Measurements from ENCODE around the gene MDN1. TPM values are rescaled to one million over a fixed set of nuclear protein-coding genes. Genes with fewer than 3 reads are reported as not detected.

MDN1 gene
- total and polyA plus RNA-seq, 2 donors (not counting 1 experiment from before 2014, with no cell fraction given), result 16.5 to 59.5 TPM

DNA sequence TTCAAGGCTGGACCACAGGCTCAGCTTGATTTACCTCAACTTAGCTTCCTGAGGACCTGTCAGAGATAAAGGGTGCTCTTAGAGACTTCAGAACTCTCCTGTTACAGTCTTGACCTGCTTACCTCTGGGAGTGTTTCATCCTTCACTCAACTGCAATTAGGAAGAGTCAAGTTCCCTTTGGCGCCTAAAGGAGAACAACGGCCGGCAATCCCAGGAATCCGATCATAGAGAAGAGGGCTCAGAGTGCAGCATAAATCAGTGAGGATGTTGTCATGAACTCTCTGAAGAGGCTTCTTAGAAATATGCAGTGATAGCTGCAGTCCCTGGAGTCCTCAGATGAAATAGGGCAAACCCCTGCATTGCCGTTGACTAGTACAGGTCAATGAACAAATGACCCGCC is 217.4 kb downstream of the MDN1 start:
- no peak overlapping the region for H3K9ac ChIP-seq (ENCODE audit: low read length)
- CTCF ChIA-PET, result no interaction called here
- 98% methylated on average over 3 of the region's 6 CpGs for WGBS (ENCODE audit: insufficient coverage)
- H3K4me1 ChIP-seq (ENCODE audit: control insufficient read depth in 2 of 2, insufficient read depth in 2 of 2, low read length in 2 of 2), result peaks cover 12% of the 10 kb centered on the region in 2 donors
- H4K20me1 ChIP-seq (ENCODE audit: control insufficient read depth, insufficient read depth, low read length, poor library complexity, severe bottlenecking), result no peaks in the 10 kb centered on the region
- POLR2A ChIA-PET, result no interaction called here
- no peaks in the 10 kb centered on the region for H3K79me2 ChIP-seq (ENCODE audit: control insufficient read depth, insufficient read depth, low read length)
- no peaks in the 10 kb centered on the region for H3K27me3 Mint-ChIP-seq
- H3K27me3 ChIP-seq (replicated peaks in 1 of 4; ENCODE audit: control extremely low read depth in 1 of 4, control insufficient read depth in 3 of 4, insufficient read depth in 4 of 4, low read length in 3 of 4), result no peaks in the 10 kb centered on the region
- H3K4me2 ChIP-seq (replicated peaks; ENCODE audit: low read depth, low read length, poor library complexity, severe bottlenecking), result no peak overlapping the region
- no peak overlapping the region for H3K4me3 ChIP-seq (ENCODE audit: control extremely low read depth in 1 of 5, extremely low read depth in 1 of 5, insufficient read depth in 1 of 5, low read depth in 2 of 5, low read length in 4 of 5)
- ATAC-seq (ENCODE audit: low read depth) (no peak), DNase-seq (no peak)
- peaks cover 2% of the 10 kb centered on the region for H3K9me3 Mint-ChIP-seq (ENCODE audit: insufficient read depth)
- H3K27ac ChIP-seq (ENCODE audit: low read length in 2 of 2), result no peak overlapping the region
- H3K36me3 ChIP-seq (replicated peaks in 1 of 2; ENCODE audit: control extremely low read depth in 1 of 2, control insufficient read depth in 1 of 2, extremely low read depth in 1 of 2, insufficient read depth in 2 of 2, low read length in 1 of 2), result no peaks in the 10 kb centered on the region
- no peak overlapping the region for H3K27ac Mint-ChIP-seq
- intact Hi-C loops (cut with micrococcal nuclease), result no loop called here
- H3K9me3 ChIP-seq (ENCODE audit: control extremely low read depth in 1 of 3, control insufficient read depth in 2 of 3, insufficient read depth in 1 of 3, low read length in 2 of 3), result no peaks in the 10 kb centered on the region
- no peak overlapping the region for H2AFZ ChIP-seq (ENCODE audit: insufficient read depth, low read depth, low read length, poor library complexity, severe bottlenecking)
- TF ChIP-seq, protein P1, sequence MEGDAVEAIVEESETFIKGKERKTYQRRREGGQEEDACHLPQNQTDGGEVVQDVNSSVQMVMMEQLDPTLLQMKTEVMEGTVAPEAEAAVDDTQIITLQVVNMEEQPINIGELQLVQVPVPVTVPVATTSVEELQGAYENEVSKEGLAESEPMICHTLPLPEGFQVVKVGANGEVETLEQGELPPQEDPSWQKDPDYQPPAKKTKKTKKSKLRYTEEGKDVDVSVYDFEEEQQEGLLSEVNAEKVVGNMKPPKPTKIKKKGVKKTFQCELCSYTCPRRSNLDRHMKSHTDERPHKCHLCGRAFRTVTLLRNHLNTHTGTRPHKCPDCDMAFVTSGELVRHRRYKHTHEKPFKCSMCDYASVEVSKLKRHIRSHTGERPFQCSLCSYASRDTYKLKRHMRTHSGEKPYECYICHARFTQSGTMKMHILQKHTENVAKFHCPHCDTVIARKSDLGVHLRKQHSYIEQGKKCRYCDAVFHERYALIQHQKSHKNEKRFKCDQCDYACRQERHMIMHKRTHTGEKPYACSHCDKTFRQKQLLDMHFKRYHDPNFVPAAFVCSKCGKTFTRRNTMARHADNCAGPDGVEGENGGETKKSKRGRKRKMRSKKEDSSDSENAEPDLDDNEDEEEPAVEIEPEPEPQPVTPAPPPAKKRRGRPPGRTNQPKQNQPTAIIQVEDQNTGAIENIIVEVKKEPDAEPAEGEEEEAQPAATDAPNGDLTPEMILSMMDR (IDR thresholded peaks at IDR 0.05), result no peak
- TF ChIP-seq EZH2 (IDR thresholded peaks at IDR 0.05; ENCODE audit: borderline replicate concordance, insufficient read depth, low read depth, low read length, poor library complexity, severe bottlenecking), result no peak
- no peak overlapping the region for H3K4me3 Mint-ChIP-seq
- H3K4me1 Mint-ChIP-seq, result peaks cover 12% of the 10 kb centered on the region

DNA sequence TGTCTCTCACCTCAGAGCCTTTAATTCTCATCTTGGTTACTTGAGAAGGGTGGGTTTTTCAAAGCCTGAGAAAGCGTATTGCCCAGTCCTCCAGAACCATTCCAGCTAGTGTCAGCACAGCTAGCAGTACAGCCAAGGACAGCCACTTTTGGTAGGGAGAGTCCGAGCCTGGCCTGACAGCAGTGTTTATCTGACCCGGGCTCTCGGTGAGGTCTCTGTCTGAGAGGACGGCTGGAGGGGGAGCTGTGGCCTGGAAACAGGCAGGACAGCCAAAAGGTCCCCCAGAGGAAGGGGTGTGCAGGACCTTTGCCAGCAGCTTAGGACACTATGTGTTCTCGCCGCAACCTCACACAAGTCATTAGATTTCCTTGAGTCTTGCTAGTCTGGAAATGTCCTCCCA is 219.9 kb downstream of the MDN1 start:
- Mint-ChIP-seq H3K27ac (no peak overlapping the region), H3K4me3 (no peak overlapping the region), H3K27me3 (no peaks in the 10 kb centered on the region), H3K4me1 (peaks cover 30% of the 10 kb centered on the region), H3K9me3 (ENCODE audit: insufficient read depth) (peaks cover 5% of the 10 kb centered on the region)
- DNase-seq (no peak), ATAC-seq (ENCODE audit: low read depth) (no peak)
- no peak for TF ChIP-seq EZH2 (IDR thresholded peaks at IDR 0.05; ENCODE audit: borderline replicate concordance, insufficient read depth, low read depth, low read length, poor library complexity, severe bottlenecking)
- TF ChIP-seq, protein P1 (IDR thresholded peaks at IDR 0.05), result no peak
- no peak overlapping the region for H3K9ac ChIP-seq (ENCODE audit: low read length)
- no peak overlapping the region for H2AFZ ChIP-seq (ENCODE audit: insufficient read depth, low read depth, low read length, poor library complexity, severe bottlenecking)
- WGBS (ENCODE audit: insufficient coverage), result 97% methylated on average over 6 of the region's 7 CpGs
- no peaks in the 10 kb centered on the region for H4K20me1 ChIP-seq (ENCODE audit: control insufficient read depth, insufficient read depth, low read length, poor library complexity, severe bottlenecking)
- H3K27me3 ChIP-seq (replicated peaks in 1 of 4; ENCODE audit: control extremely low read depth in 1 of 4, control insufficient read depth in 3 of 4, insufficient read depth in 4 of 4, low read length in 3 of 4), result no peaks in the 10 kb centered on the region
- H3K4me2 ChIP-seq (replicated peaks; ENCODE audit: low read depth, low read length, poor library complexity, severe bottlenecking), result no peak overlapping the region
- ChIA-PET CTCF (interaction anchor here (0.7 to 1.3 kb wide), 2 partner anchors 11 to 16 kb away, joined by 4 to 7 read pairs; no protein-coding TSS in a partner anchor), POLR2A (no interaction called here)
- peaks cover 0 to 4% (median 0%) of the 10 kb centered on the region in 3 donors for H3K9me3 ChIP-seq (ENCODE audit: control extremely low read depth in 1 of 3, control insufficient read depth in 2 of 3, insufficient read depth in 1 of 3, low read length in 2 of 3)
- H3K79me2 ChIP-seq (ENCODE audit: control insufficient read depth, insufficient read depth, low read length), result no peaks in the 10 kb centered on the region
- peaks cover 30% of the 10 kb centered on the region in 2 donors for H3K4me1 ChIP-seq (ENCODE audit: control insufficient read depth in 2 of 2, insufficient read depth in 2 of 2, low read length in 2 of 2)
- H3K36me3 ChIP-seq (replicated peaks in 1 of 2; ENCODE audit: control extremely low read depth in 1 of 2, control insufficient read depth in 1 of 2, extremely low read depth in 1 of 2, insufficient read depth in 2 of 2, low read length in 1 of 2), result no peaks in the 10 kb centered on the region
- H3K27ac ChIP-seq (ENCODE audit: low read length in 2 of 2), result no peak overlapping the region
- intact Hi-C loops (cut with micrococcal nuclease), result no loop called here
- no peak overlapping the region for H3K4me3 ChIP-seq (ENCODE audit: control extremely low read depth in 1 of 5, extremely low read depth in 1 of 5, insufficient read depth in 1 of 5, low read depth in 2 of 5, low read length in 4 of 5)
